Lung (tissue), 12 donors: ENCODE data around the gene AKAP6. TPM values are rescaled to one million over a fixed set of nuclear protein-coding genes. Genes with fewer than 3 reads are reported as not detected.
A peak's percentile ranks its signal among the peaks of the same experiment; 100 is the strongest.

Experiments used
- ATAC-seq: fragments of 200-7000 bp; cut with Tn5 transposase; one replicate; pipeline ENCODE4 v1.9.1; 2020; ENCODE audit warnings: moderate number of reproducible peaks; ENCODE audit not compliant: insufficient read depth, low FRiP score
- DNase-seq, 3 donors: peaks; one replicate each; pipeline ENCODE4 v3.0.0-alpha.2; 2013 to 2017
- H3K27ac ChIP-seq, 2 donors: one replicate each; pipeline ENCODE4 v1.5.1; 2013; ENCODE audit warnings: mild to moderate bottlenecking in 2 of 2, moderate library complexity in 2 of 2, control low read depth in 1 of 2, inconsistent platforms in 1 of 2, low read depth in 1 of 2, low read length in 1 of 2
- H3K27me3 ChIP-seq, 3 donors: one replicate each; pipeline ENCODE4 v1.5.1; 2013; ENCODE audit warnings: low read length in 2 of 3; ENCODE audit not compliant: control insufficient read depth in 3 of 3, insufficient read depth in 3 of 3
- H3K36me3 ChIP-seq, 4 donors: one replicate each; pipeline ENCODE4 v1.5.1; 2013; ENCODE audit warnings: low read length in 4 of 4, mild to moderate bottlenecking in 1 of 4, moderate library complexity in 1 of 4; ENCODE audit not compliant: control insufficient read depth in 4 of 4, insufficient read depth in 4 of 4
- H3K4me1 ChIP-seq, 5 donors: one replicate each; pipeline ENCODE4 v1.5.1; 2013; ENCODE audit warnings: low read length in 5 of 5, mild to moderate bottlenecking in 2 of 5, moderate library complexity in 1 of 5; ENCODE audit not compliant: control insufficient read depth in 5 of 5, insufficient read depth in 5 of 5
- H3K4me3 ChIP-seq: one replicate; pipeline ENCODE4 v1.5.1; 2013; ENCODE audit warnings: mild to moderate bottlenecking, control low read depth, moderate library complexity
- H3K9ac ChIP-seq, 2 donors: one replicate each; pipeline ENCODE4 v1.5.1; 2013; ENCODE audit warnings: low read length in 2 of 2, control low read depth in 1 of 2; ENCODE audit not compliant: insufficient read depth in 1 of 2
- H3K9me3 ChIP-seq, 4 donors: one replicate each; pipeline ENCODE4 v1.5.1; 2013; ENCODE audit warnings: low read length in 3 of 4, mild to moderate bottlenecking in 1 of 4, moderate library complexity in 1 of 4; ENCODE audit not compliant: control insufficient read depth in 4 of 4, insufficient read depth in 3 of 4
- CTCF ChIP-seq: IDR thresholded peaks from 2 replicates; pipeline ENCODE4 v1.5.1; 2012; ENCODE audit warnings: mild to moderate bottlenecking; ENCODE audit errors: control extremely low read depth, extremely low read depth
- WGBS, 2 donors: extraction: QIAGEN DNeasy Blood & Tissue Kit; methylation state at CpG; one replicate each; pipeline ENCODE4 v1.1.7; 2013; 5-methylcytosine and 5-hydroxymethylcytosine counted together
- polyA plus RNA-seq, 2 donors: library from polyadenylated mRNA; stranded (reverse); fragments of 200-250 nt; gene quantifications; one replicate each; pipeline ENCODE4 v1.2.1, GENCODE V29; 2013
- total RNA-seq, 2 donors: library from RNA; depleted of rRNA in 1 of 2; stranded (reverse); fragments of >200 nt in 1 of 2; gene quantifications; one replicate each; pipeline ENCODE4 v1.2.1, GENCODE V29; 2014 to 2021
- donor health status: control.
- donor health status: control.
- donor health status: Bipolar disorder and iron deficiency.
- donor health status: healthy.
- donor health status: DM: yes; HTN: yes; CAD: no.

The AKAP6 gene
- total and polyA plus RNA-seq, 4 donors: 1.5 to 27.1 (median 7.7) TPM

- no peak for DNase-seq
- Histone ChIP-seq H3K27ac (peak overlapping the region in 1 of 2 donors; percentile 64), H3K9ac (no peak overlapping the region), H3K36me3 (no peaks in the 10 kb centered on the region), H3K4me1 (peaks cover 0 to 7% (median 0%) of the 10 kb centered on the region in 5 donors), H3K27me3 (no peaks in the 10 kb centered on the region), H3K4me3 (no peak overlapping the region), H3K9me3 (no peaks in the 10 kb centered on the region)
- no peak for TF ChIP-seq CTCF
- 79 to 87% methylated on average over 2 of the region's 2 CpGs for WGBS, 2 donors
- ATAC-seq: no peak
Observed at GRCh38 chr14:32525591-32525990, 196.5 kb downstream of the AKAP6 start.

- DNase-seq: no peak
- Histone ChIP-seq H3K9ac (no peak overlapping the region), H3K27ac (peak overlapping the region in 1 of 2 donors; percentile 53), H3K4me1 (peaks cover 0 to 18% (median 0%) of the 10 kb centered on the region in 5 donors), H3K36me3 (no peaks in the 10 kb centered on the region), H3K4me3 (no peak overlapping the region), H3K9me3 (no peaks in the 10 kb centered on the region), H3K27me3 (no peaks in the 10 kb centered on the region)
- WGBS, 2 donors: 39 to 56% methylated on average over 1 of the region's 1 CpG
- no peak for TF ChIP-seq CTCF
- ATAC-seq: no peak
Observed at GRCh38 chr14:32530800-32531199, 201.7 kb downstream of the AKAP6 start.

- Histone ChIP-seq H3K4me3 (no peak overlapping the region), H3K9me3 (no peaks in the 10 kb centered on the region), H3K27me3 (no peaks in the 10 kb centered on the region), H3K27ac (peak overlapping the region in 1 of 2 donors; percentile 45), H3K36me3 (no peaks in the 10 kb centered on the region), H3K9ac (no peak overlapping the region), H3K4me1 (peaks cover 0 to 20% (median 0%) of the 10 kb centered on the region in 5 donors)
- no peak for ATAC-seq
- no peak for DNase-seq
- TF ChIP-seq CTCF: no peak
- 70 to 87% methylated on average over 2 of the region's 2 CpGs for WGBS, 2 donors
Observed at GRCh38 chr14:32531942-32532515, 202.9 kb downstream of the AKAP6 start.

- WGBS, 2 donors: 85 to 86% methylated on average over 3 of the region's 3 CpGs
- Histone ChIP-seq H3K9ac (no peak overlapping the region), H3K4me3 (no peak overlapping the region), H3K4me1 (peaks cover 0 to 20% (median 0%) of the 10 kb centered on the region in 5 donors), H3K9me3 (no peaks in the 10 kb centered on the region), H3K27me3 (no peaks in the 10 kb centered on the region), H3K27ac (peak overlapping the region in 1 of 2 donors; percentile 72), H3K36me3 (no peaks in the 10 kb centered on the region)
- ATAC-seq: no peak
- no peak for TF ChIP-seq CTCF
- DNase-seq: no peak
Observed at GRCh38 chr14:32534145-32534544, 205.0 kb downstream of the AKAP6 start.
